Dendritic cell treated with granulocyte-macrophage colony-stimulating factor and Interleukin-4, amounts not matched to agents 40 ng/mL and 50 ng/mL, for 4 days (primary cell): ENCODE results near the gene ZNF644.

ENCODE experiments used
- H3K27ac Mint-ChIP-seq: one replicate; pipeline ENCODE4 v1.8.0; 2022; ENCODE audit warnings: mild to moderate bottlenecking, mixed read lengths
- H3K27me3 Mint-ChIP-seq: one replicate; pipeline ENCODE4 v1.8.0; 2022; ENCODE audit warnings: mild to moderate bottlenecking, mixed read lengths
- H3K36me3 Mint-ChIP-seq: one replicate; pipeline ENCODE4 v1.8.0; 2022; ENCODE audit warnings: low read depth, mixed read lengths
- H3K4me1 Mint-ChIP-seq: one replicate; pipeline ENCODE4 v1.8.0; 2022; ENCODE audit warnings: low read depth, mixed read lengths
- H3K4me3 Mint-ChIP-seq: one replicate; pipeline ENCODE4 v1.8.0; 2022; ENCODE audit warnings: mild to moderate bottlenecking, moderate library complexity, mixed read lengths
- H3K9me3 Mint-ChIP-seq: one replicate; pipeline ENCODE4 v1.8.0; 2022; ENCODE audit warnings: mixed read lengths
- intact Hi-C: fragments of 100-400 bp; cut with micrococcal nuclease; formaldehyde crosslinking; loops from one replicate; pipeline ENCODE4 v1.15.0; 2022

The ZNF644 gene

GRCh38 chr1:90989990-90990389, 31.8 kb downstream of the ZNF644 start:
- H3K4me3 Mint-ChIP-seq: no peak overlapping the region
- intact Hi-C loops: no loop called here
- H3K9me3 Mint-ChIP-seq: peaks cover 19% of the 10 kb centered on the region
- no peaks in the 10 kb centered on the region for H3K27me3 Mint-ChIP-seq
- H3K36me3 Mint-ChIP-seq: peaks cover 31% of the 10 kb centered on the region
- no peak overlapping the region for H3K27ac Mint-ChIP-seq
- peaks cover 70% of the 10 kb centered on the region for H3K4me1 Mint-ChIP-seq

GRCh38 chr1:90989302-90989701, 32.5 kb downstream of the ZNF644 start:
- H3K4me3 Mint-ChIP-seq: no peak overlapping the region
- H3K9me3 Mint-ChIP-seq: peaks cover 19% of the 10 kb centered on the region
- no peak overlapping the region for H3K27ac Mint-ChIP-seq
- H3K27me3 Mint-ChIP-seq: no peaks in the 10 kb centered on the region
- peaks cover 65% of the 10 kb centered on the region for H3K4me1 Mint-ChIP-seq
- peaks cover 31% of the 10 kb centered on the region for H3K36me3 Mint-ChIP-seq
- intact Hi-C loops: no loop called here

- no peaks in the 10 kb centered on the region for H3K27me3 Mint-ChIP-seq
- intact Hi-C loops: no loop called here
- H3K4me3 Mint-ChIP-seq: no peak overlapping the region
- H3K4me1 Mint-ChIP-seq: peaks cover 72% of the 10 kb centered on the region
- H3K36me3 Mint-ChIP-seq: peaks cover 38% of the 10 kb centered on the region
- H3K9me3 Mint-ChIP-seq: peaks cover 19% of the 10 kb centered on the region
- H3K27ac Mint-ChIP-seq: no peak overlapping the region
These were observed 34.0 kb downstream of the ZNF644 start for GRCh38 chr1:90987841-90988240.

GRCh38 chr1:90986953-90987352, 34.9 kb downstream of the ZNF644 start:
- Mint-ChIP-seq H3K4me3 (no peak overlapping the region), H3K9me3 (peaks cover 19% of the 10 kb centered on the region), H3K27me3 (no peaks in the 10 kb centered on the region), H3K36me3 (peaks cover 39% of the 10 kb centered on the region), H3K27ac (peak overlapping the region; percentile 28), H3K4me1 (peaks cover 73% of the 10 kb centered on the region)
- intact Hi-C loops: no loop called here

- Mint-ChIP-seq H3K9me3 (no peaks in the 10 kb centered on the region), H3K4me3 (no peak overlapping the region), H3K27ac (no peak overlapping the region), H3K27me3 (no peaks in the 10 kb centered on the region), H3K4me1 (peaks cover 16% of the 10 kb centered on the region), H3K36me3 (peaks cover 39% of the 10 kb centered on the region)
- intact Hi-C loops: no loop called here
These were observed 44.3 kb downstream of the ZNF644 start for GRCh38 chr1:90977522-90977921.

GRCh38 chr1:90973897-90974798, 47.7 kb downstream of the ZNF644 start:
- H3K27me3 Mint-ChIP-seq: no peaks in the 10 kb centered on the region
- no peak overlapping the region for H3K4me3 Mint-ChIP-seq
- H3K4me1 Mint-ChIP-seq: peaks cover 8% of the 10 kb centered on the region
- H3K9me3 Mint-ChIP-seq: no peaks in the 10 kb centered on the region
- no peak overlapping the region for H3K27ac Mint-ChIP-seq
- intact Hi-C loops: no loop called here
- peaks cover 41% of the 10 kb centered on the region for H3K36me3 Mint-ChIP-seq

- Mint-ChIP-seq H3K9me3 (no peaks in the 10 kb centered on the region), H3K27ac (no peak overlapping the region), H3K4me1 (peaks cover 21% of the 10 kb centered on the region), H3K27me3 (no peaks in the 10 kb centered on the region), H3K36me3 (peaks cover 48% of the 10 kb centered on the region), H3K4me3 (no peak overlapping the region)
- intact Hi-C loops: no loop called here
These were observed 51.6 kb downstream of the ZNF644 start for GRCh38 chr1:90970208-90970607.

GRCh38 chr1:90969241-90969640, 52.6 kb downstream of the ZNF644 start:
- no peaks in the 10 kb centered on the region for H3K27me3 Mint-ChIP-seq
- no peak overlapping the region for H3K4me3 Mint-ChIP-seq
- peaks cover 13% of the 10 kb centered on the region for H3K4me1 Mint-ChIP-seq
- peaks cover 48% of the 10 kb centered on the region for H3K36me3 Mint-ChIP-seq
- H3K27ac Mint-ChIP-seq: no peak overlapping the region
- no peaks in the 10 kb centered on the region for H3K9me3 Mint-ChIP-seq
- intact Hi-C loops: no loop called here

GRCh38 chr1:90964444-90965035, 57.3 kb downstream of the ZNF644 start:
- intact Hi-C loops: loop anchor here (5.0 kb wide), 1 partner anchor 242 kb away; no protein-coding TSS in a partner anchor
- Mint-ChIP-seq H3K9me3 (no peaks in the 10 kb centered on the region), H3K4me1 (peaks cover 36% of the 10 kb centered on the region), H3K4me3 (no peak overlapping the region), H3K36me3 (peaks cover 17% of the 10 kb centered on the region), H3K27ac (no peak overlapping the region), H3K27me3 (no peaks in the 10 kb centered on the region)

GRCh38 chr1:90963651-90964050, 58.2 kb downstream of the ZNF644 start:
- intact Hi-C loops: loop anchor here (5.0 kb wide), 1 partner anchor 241 kb away; no protein-coding TSS in a partner anchor
- Mint-ChIP-seq H3K36me3 (peaks cover 20% of the 10 kb centered on the region), H3K4me1 (peaks cover 39% of the 10 kb centered on the region), H3K27me3 (no peaks in the 10 kb centered on the region), H3K27ac (no peak overlapping the region), H3K4me3 (no peak overlapping the region), H3K9me3 (no peaks in the 10 kb centered on the region)

GRCh38 chr1:90963236-90963635, 58.6 kb downstream of the ZNF644 start:
- H3K27ac Mint-ChIP-seq: no peak overlapping the region
- H3K9me3 Mint-ChIP-seq: no peaks in the 10 kb centered on the region
- intact Hi-C loops: loop anchor here (5.0 kb wide), 1 partner anchor 241 kb away; no protein-coding TSS in a partner anchor
- no peak overlapping the region for H3K4me3 Mint-ChIP-seq
- H3K4me1 Mint-ChIP-seq: peaks cover 42% of the 10 kb centered on the region
- no peaks in the 10 kb centered on the region for H3K27me3 Mint-ChIP-seq
- H3K36me3 Mint-ChIP-seq: peaks cover 24% of the 10 kb centered on the region

GRCh38 chr1:90959352-90960206, 62.3 kb downstream of the ZNF644 start:
- Mint-ChIP-seq H3K4me1 (peaks cover 40% of the 10 kb centered on the region), H3K4me3 (no peak overlapping the region), H3K27me3 (no peaks in the 10 kb centered on the region), H3K9me3 (no peaks in the 10 kb centered on the region), H3K36me3 (peaks cover 25% of the 10 kb centered on the region), H3K27ac (no peak overlapping the region)
- intact Hi-C loops: loop anchor here (5.0 kb wide), 2 partner anchors 237 to 382 kb away; no protein-coding TSS in a partner anchor

GRCh38 chr1:90957497-90957896, 64.3 kb downstream of the ZNF644 start:
- H3K27me3 Mint-ChIP-seq: no peaks in the 10 kb centered on the region
- H3K9me3 Mint-ChIP-seq: no peaks in the 10 kb centered on the region
- no peak overlapping the region for H3K4me3 Mint-ChIP-seq
- H3K4me1 Mint-ChIP-seq: peaks cover 35% of the 10 kb centered on the region
- intact Hi-C loops: loop anchor here (5.0 kb wide), 1 partner anchor 380 kb away; no protein-coding TSS in a partner anchor
- H3K36me3 Mint-ChIP-seq: peaks cover 36% of the 10 kb centered on the region
- no peak overlapping the region for H3K27ac Mint-ChIP-seq
